Sciatic nerve (tissue), 2 donors: ENCODE measurements around the gene ATR. TPM values are rescaled to one million over a fixed set of nuclear protein-coding genes. Genes with fewer than 3 reads are reported as not detected.
A peak's percentile ranks its signal among the peaks of the same experiment; 100 is the strongest.
"Not testable (repeated sequence)": the region's sequence is repeated elsewhere in the genome, so short reads cannot be mapped to it uniquely, and the experiment has no call there.

Experiments
- ATAC-seq: fragments of 200-7000 bp; cut with Tn5 transposase; one replicate; pipeline ENCODE4 v1.9.1; 2020; ENCODE audit warnings: mild to moderate bottlenecking, moderate library complexity
- DNase-seq: peaks from one replicate; pipeline ENCODE4 v3.0.0-alpha.2; 2020; ENCODE audit warnings: low spot score
- intact Hi-C: fragments of 100-400 bp; cut with DNase I; formaldehyde crosslinking; loops from one replicate; pipeline ENCODE4 v1.14.2; 2022
- total RNA-seq: library from RNA; stranded (reverse); fragmentation: NEBNext Ultra II Directional; extraction: Animal tissue kit (Norgen Biotek cat#: 25700); gene quantifications from one replicate; pipeline ENCODE4 v1.2.1, GENCODE V29; 2021
- donor health status: DM: no; HTN: no; CAD: no.
- donor health status: DM: no; HTN: no; CAD: no.

The ATR gene
- 30.5 TPM for total RNA-seq

- intact Hi-C loops: no loop called here
- DNase-seq (peak; percentile 97), ATAC-seq (peak; percentile 100)
Measured at GRCh38 chr3:142578329-142579223, at the start of gene ATR. TSS of gene ATR (minus strand) at chr3:142578733. CDS start at chr3:142578704, 29 bp downstream.

GRCh38 chr3:142626971-142627370 is 48.4 kb upstream of the ATR start:
- no peak for ATAC-seq
- no peak for DNase-seq
- intact Hi-C loops: no loop called here

- intact Hi-C loops: no loop called here
- ATAC-seq (no peak), DNase-seq (no peak)
Measured at GRCh38 chr3:142625153-142625440, 46.6 kb upstream of the ATR start.

- intact Hi-C loops: no loop called here
- ATAC-seq: no peak
- DNase-seq: no peak
Measured at GRCh38 chr3:142624341-142625152, 46.0 kb upstream of the ATR start.

- no peak for DNase-seq
- intact Hi-C loops: no loop called here
- ATAC-seq: no peak
Measured at GRCh38 chr3:142623194-142623593, 44.7 kb upstream of the ATR start.

- intact Hi-C loops: no loop called here
- DNase-seq (no peak), ATAC-seq (no peak)
Measured at GRCh38 chr3:142622405-142622804, 43.9 kb upstream of the ATR start.

- ATAC-seq: no peak
Measured at GRCh38 chr3:142618917-142619461, 40.5 kb upstream of the ATR start.

GRCh38 chr3:142615171-142615570 is 36.6 kb upstream of the ATR start:
- no peak for ATAC-seq
- DNase-seq: no peak
- intact Hi-C loops: no loop called here

More at GRCh38 chr3:142618917-142619461, 40.5 kb upstream of the ATR start:
- intact Hi-C loops: no loop called here
- DNase-seq: no peak

GRCh38 chr3:142614059-142614626 is 35.6 kb upstream of the ATR start:
- ATAC-seq (no peak), DNase-seq (no peak)
- intact Hi-C loops: no loop called here

GRCh38 chr3:142613491-142613890 is 35.0 kb upstream of the ATR start:
- intact Hi-C loops: no loop called here
- DNase-seq: no peak
- ATAC-seq: no peak

GRCh38 chr3:142611206-142611605 is 32.7 kb upstream of the ATR start:
- ATAC-seq (no peak), DNase-seq (no peak)
- intact Hi-C loops: no loop called here

- intact Hi-C loops: no loop called here
- DNase-seq (no peak), ATAC-seq (no peak)
Measured at GRCh38 chr3:142609136-142609535, 30.6 kb upstream of the ATR start.

- intact Hi-C loops: no loop called here
- ATAC-seq: no peak
- no peak for DNase-seq
Measured at GRCh38 chr3:142608631-142609030, 30.1 kb upstream of the ATR start.

GRCh38 chr3:142604940-142605339 is 26.4 kb upstream of the ATR start:
- intact Hi-C loops: no loop called here
- no peak for ATAC-seq
- no peak for DNase-seq

GRCh38 chr3:142603386-142603705 is 24.8 kb upstream of the ATR start:
- intact Hi-C loops, DNase-seq, ATAC-seq: not testable (repeated sequence)

GRCh38 chr3:142602619-142603385 is 24.3 kb upstream of the ATR start:
- DNase-seq (no peak), ATAC-seq (no peak)
- intact Hi-C loops: no loop called here

- ATAC-seq (no peak), DNase-seq (no peak)
- intact Hi-C loops: no loop called here
Measured at GRCh38 chr3:142601713-142602112, 23.2 kb upstream of the ATR start.

GRCh38 chr3:142597906-142598305 is 19.4 kb upstream of the ATR start:
- DNase-seq (no peak), ATAC-seq (no peak)
- intact Hi-C loops: loop anchor here (10.0 kb wide), 1 partner anchor 397 kb away; no protein-coding TSS in a partner anchor

- DNase-seq: no peak
- intact Hi-C loops: loop anchor here (10.0 kb wide), 1 partner anchor 398 kb away; no protein-coding TSS in a partner anchor
- ATAC-seq: no peak
Measured at GRCh38 chr3:142596726-142597088, 18.2 kb upstream of the ATR start.
